ENCODE data around the gene ETFB.
A peak's percentile ranks its signal among the peaks of the same experiment; 100 is the strongest.

ETFB gene

GRCh38 chr19:51364200-51365106 lies 1.7 kb downstream of the ETFB start:
- no peak overlapping the region for H3K4me3 ChIP-seq (ENCODE audit: low read depth, low read length)

GRCh38 chr19:51361239-51361638 lies 4.9 kb downstream of the ETFB start:
- CTCF ChIA-PET, result interaction anchor here (0.6 kb wide), 1 partner anchor 46 kb away, joined by 6 read pairs; no protein-coding TSS in a partner anchor
- H3K9me3 ChIP-seq (ENCODE audit: control insufficient read depth, insufficient read depth, low read depth, low read length), result no peaks in the 10 kb centered on the region
- H3K4me1 ChIP-seq (ENCODE audit: control insufficient read depth, insufficient read depth, low read length), result peaks cover 16% of the 10 kb centered on the region
- TF ChIP-seq ZNF175 (tag by site-specific recombination; IDR thresholded peaks at IDR 0.05) (no peak), ZBTB11 (tag by site-specific recombination; conservative IDR thresholded peaks at IDR 0.05; ENCODE audit: low read depth) (no peak), ZNF311 (tag by site-specific recombination; IDR thresholded peaks at IDR 0.05; ENCODE audit: borderline replicate concordance) (no peak), ZNF132 (tag by site-specific recombination; IDR thresholded peaks at IDR 0.05; ENCODE audit: borderline replicate concordance) (no peak), ZNF837 (tag by site-specific recombination; IDR thresholded peaks at IDR 0.05) (no peak), KLF7 (tag by site-specific recombination; IDR thresholded peaks at IDR 0.05; ENCODE audit: borderline replicate concordance) (no peak), SALL2 (tag by site-specific recombination; IDR thresholded peaks at IDR 0.05; ENCODE audit: borderline replicate concordance) (no peak), ZBTB17 (tag by site-specific recombination; IDR thresholded peaks at IDR 0.05) (no peak), ZNF660 (tag by site-specific recombination; IDR thresholded peaks at IDR 0.05) (no peak), ZNF366 (tag by site-specific recombination; conservative IDR thresholded peaks at IDR 0.05) (no peak), BCL11A (tag by site-specific recombination; IDR thresholded peaks at IDR 0.05; ENCODE audit: low read depth) (no peak), ZBTB10 (tag by site-specific recombination; IDR thresholded peaks at IDR 0.05) (no peak)
- no peak overlapping the region for H3K27ac ChIP-seq (ENCODE audit: extremely low read depth, low read depth, low read length)
- no peak overlapping the region for H3K4me3 ChIP-seq (ENCODE audit: low read depth, low read length)
- POLR2A ChIA-PET, result interaction anchor here (0.7 to 2.8 kb wide), 3 partner anchors 19 to 33 kb away, joined by 3 to 15 read pairs (median 5); partner anchors contain the start of gene VSIG10L
- H3K36me3 ChIP-seq (ENCODE audit: control insufficient read depth in 2 of 2, insufficient read depth in 1 of 2, low read length in 2 of 2), result no peaks in the 10 kb centered on the region; a peak in 1 of 3 replicates

More at GRCh38 chr19:51364200-51365106, 1.7 kb downstream of the ETFB start:
- Histone ChIP-seq H3K4me1 (ENCODE audit: control insufficient read depth, insufficient read depth, low read length) (peaks cover 13% of the 10 kb centered on the region), H3K36me3 (ENCODE audit: control insufficient read depth in 2 of 2, insufficient read depth in 1 of 2, low read length in 2 of 2) (no peaks in the 10 kb centered on the region; a peak in 1 of 3 replicates), H3K9me3 (ENCODE audit: control insufficient read depth, insufficient read depth, low read depth, low read length) (no peaks in the 10 kb centered on the region), H3K27ac (ENCODE audit: extremely low read depth, low read depth, low read length) (no peak overlapping the region)
- CTCF ChIA-PET, result interaction anchor here (1.0 to 1.3 kb wide), 2 partner anchors 34 to 109 kb away, joined by 3 read pairs; no protein-coding TSS in a partner anchor
- POLR2A ChIA-PET, result interaction anchor here (1.1 kb wide), 1 partner anchor 25 kb away, joined by 5 read pairs; no protein-coding TSS in a partner anchor
- TF ChIP-seq SCRT2 (tag by site-specific recombination; IDR thresholded peaks at IDR 0.05) (peak; percentile 32; the same call in 1 of the 2 replicates), ZNF362 (tag by site-specific recombination; IDR thresholded peaks at IDR 0.05) (no peak), ZNF513 (tag by site-specific recombination; IDR thresholded peaks at IDR 0.05) (no peak)

Data from HEK293 (cell line).